H1 (cell line): Measurements from ENCODE around the gene CMIP.

Experiments
- CEBPB ChIP-seq: IDR thresholded peaks from 2 replicates; pipeline ENCODE4 v1.6.1; 2012; ENCODE audit warnings: low read depth, low read length
- EGR1 ChIP-seq: IDR thresholded peaks from 2 replicates; pipeline ENCODE4 v1.6.1; 2011; ENCODE audit warnings: low read depth, low read length, borderline replicate concordance
- GABPA ChIP-seq: IDR thresholded peaks from 2 replicates; pipeline ENCODE4 v1.6.1; 2011; ENCODE audit warnings: mild to moderate bottlenecking, low read length, moderate library complexity, borderline replicate concordance; ENCODE audit not compliant: insufficient read depth
- GTF2F1 ChIP-seq: IDR thresholded peaks from 2 replicates; pipeline ENCODE4 v1.6.1; 2012; ENCODE audit warnings: low read depth, low read length, improper control_type of control experiment, borderline replicate concordance
- JUN ChIP-seq: IDR thresholded peaks from 2 replicates; pipeline ENCODE4 v1.6.1; 2011; ENCODE audit warnings: low read depth, mild to moderate bottlenecking, improper control_type of control experiment, low read length
- NRF1 ChIP-seq: IDR thresholded peaks from 2 replicates; pipeline ENCODE4 v1.6.1; 2011; ENCODE audit warnings: mild to moderate bottlenecking, low read depth, low read length, improper control_type of control experiment
- POLR2A ChIP-seq, 2 experiments: IDR thresholded peaks; 1 replicate in 1 of 2; 2 replicates in 1 of 2; pipeline ENCODE4 v1.6.1; 2011; ENCODE audit warnings: low read depth in 2 of 2, low read length in 2 of 2, mild to moderate bottlenecking in 2 of 2; ENCODE audit errors: control extremely low read depth in 1 of 2
- RNF2 ChIP-seq: fragments of 200-900, 300-1000 bp; sonication (generic); IDR thresholded peaks from 2 replicates; pipeline ENCODE4 v1.7.1; 2016; ENCODE audit warnings: borderline replicate concordance, low read depth, mild to moderate bottlenecking, antibody characterized with exemption, low read length; ENCODE audit not compliant: poor library complexity, severe bottlenecking; ENCODE audit errors: missing control alignments
- TAF7 ChIP-seq: optimal IDR thresholded peaks from 2 replicates; pipeline ENCODE3; 2011; ENCODE audit warnings: low read depth, mild to moderate bottlenecking, inconsistent platforms, low read length, moderate library complexity, borderline replicate concordance
- TBP ChIP-seq: IDR thresholded peaks from 2 replicates; pipeline ENCODE4 v1.6.1; 2011; ENCODE audit warnings: low read depth, low read length, improper control_type of control experiment
- TEAD4 ChIP-seq: IDR thresholded peaks from 2 replicates; pipeline ENCODE4 v1.6.1; 2012; ENCODE audit warnings: low read depth, low read length, inconsistent platforms, mixed read lengths
- TF ChIP-seq, protein P1 (sequence below): IDR thresholded peaks from 2 replicates; pipeline ENCODE4 v1.6.1; 2011; ENCODE audit warnings: low read length, improper control_type of control experiment
- TF ChIP-seq, protein P2 (sequence below), 3 experiments: IDR thresholded peaks; 1 replicate in 2 of 3; 2 replicates in 1 of 3; pipeline versions ENCODE4 v1.5.1 to v1.6.1; 2011; ENCODE audit warnings: low read length in 3 of 3, mild to moderate bottlenecking in 3 of 3, inconsistent platforms in 2 of 3, low read depth in 1 of 3, moderate library complexity in 1 of 3; ENCODE audit not compliant: insufficient read depth in 1 of 3; ENCODE audit errors: control extremely low read depth in 1 of 3
- TF ChIP-seq, protein P3 (sequence below): IDR thresholded peaks from 2 replicates; pipeline ENCODE4 v1.6.1; 2012; ENCODE audit warnings: inconsistent platforms

DNA sequence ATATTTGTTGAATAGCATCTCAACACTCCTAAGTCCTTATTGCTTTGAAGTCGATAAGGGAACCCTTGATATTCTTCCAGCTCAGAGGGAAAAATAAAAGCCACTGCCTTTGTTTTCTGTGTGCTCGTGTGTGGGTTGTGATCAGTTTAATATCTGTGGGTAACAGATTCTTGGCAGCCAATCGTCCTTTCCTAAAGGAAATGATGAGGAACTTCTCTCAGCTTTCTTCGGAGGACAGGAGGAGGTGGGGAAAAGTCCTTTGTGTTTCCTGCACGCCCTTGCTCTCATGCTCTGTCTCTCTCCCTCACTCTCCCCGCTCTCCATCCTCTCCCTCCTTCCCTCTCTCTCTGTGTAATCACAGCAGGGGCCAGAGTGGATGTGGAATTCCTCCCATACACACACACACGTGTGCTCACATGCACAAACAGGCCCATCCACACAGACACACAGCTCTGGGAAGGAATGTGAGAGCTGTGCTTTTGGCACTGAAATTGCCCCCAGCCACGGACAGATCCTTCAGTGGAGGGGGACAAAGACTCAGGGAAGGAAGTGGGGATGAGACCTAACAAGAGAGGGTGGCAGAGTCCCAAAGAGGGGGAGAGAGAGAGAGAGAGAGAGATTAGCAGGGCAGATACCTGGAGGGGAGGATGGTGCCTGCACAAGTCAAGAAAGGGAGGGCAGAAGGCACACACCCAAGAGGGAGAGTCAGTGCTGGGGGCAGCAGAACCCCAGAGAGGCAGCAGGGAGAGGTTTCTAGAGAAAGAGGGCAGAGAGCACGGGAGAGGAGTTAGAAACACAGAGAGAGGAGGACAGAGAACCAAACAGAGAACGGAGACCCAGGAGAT, 250.9 kb downstream of the CMIP start:
- TF ChIP-seq JUN (no peak), TEAD4 (no peak), GABPA (no peak), TAF7 (no peak), TBP (no peak), NRF1 (no peak), GTF2F1 (no peak), RNF2 (no peak), POLR2A (IDR thresholded peaks at IDR 0.05; ENCODE audit: control extremely low read depth in 1 of 2, low read depth in 2 of 2, low read length in 2 of 2) (no peak), CEBPB (no peak), EGR1 (no peak)
- TF ChIP-seq, protein P1, sequence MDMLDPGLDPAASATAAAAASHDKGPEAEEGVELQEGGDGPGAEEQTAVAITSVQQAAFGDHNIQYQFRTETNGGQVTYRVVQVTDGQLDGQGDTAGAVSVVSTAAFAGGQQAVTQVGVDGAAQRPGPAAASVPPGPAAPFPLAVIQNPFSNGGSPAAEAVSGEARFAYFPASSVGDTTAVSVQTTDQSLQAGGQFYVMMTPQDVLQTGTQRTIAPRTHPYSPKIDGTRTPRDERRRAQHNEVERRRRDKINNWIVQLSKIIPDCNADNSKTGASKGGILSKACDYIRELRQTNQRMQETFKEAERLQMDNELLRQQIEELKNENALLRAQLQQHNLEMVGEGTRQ: no peak
- TF ChIP-seq, protein P2, sequence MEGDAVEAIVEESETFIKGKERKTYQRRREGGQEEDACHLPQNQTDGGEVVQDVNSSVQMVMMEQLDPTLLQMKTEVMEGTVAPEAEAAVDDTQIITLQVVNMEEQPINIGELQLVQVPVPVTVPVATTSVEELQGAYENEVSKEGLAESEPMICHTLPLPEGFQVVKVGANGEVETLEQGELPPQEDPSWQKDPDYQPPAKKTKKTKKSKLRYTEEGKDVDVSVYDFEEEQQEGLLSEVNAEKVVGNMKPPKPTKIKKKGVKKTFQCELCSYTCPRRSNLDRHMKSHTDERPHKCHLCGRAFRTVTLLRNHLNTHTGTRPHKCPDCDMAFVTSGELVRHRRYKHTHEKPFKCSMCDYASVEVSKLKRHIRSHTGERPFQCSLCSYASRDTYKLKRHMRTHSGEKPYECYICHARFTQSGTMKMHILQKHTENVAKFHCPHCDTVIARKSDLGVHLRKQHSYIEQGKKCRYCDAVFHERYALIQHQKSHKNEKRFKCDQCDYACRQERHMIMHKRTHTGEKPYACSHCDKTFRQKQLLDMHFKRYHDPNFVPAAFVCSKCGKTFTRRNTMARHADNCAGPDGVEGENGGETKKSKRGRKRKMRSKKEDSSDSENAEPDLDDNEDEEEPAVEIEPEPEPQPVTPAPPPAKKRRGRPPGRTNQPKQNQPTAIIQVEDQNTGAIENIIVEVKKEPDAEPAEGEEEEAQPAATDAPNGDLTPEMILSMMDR (IDR thresholded peaks at IDR 0.05; ENCODE audit: control extremely low read depth in 1 of 3, insufficient read depth in 1 of 3, low read depth in 1 of 3, low read length in 3 of 3): no peak
- TF ChIP-seq, protein P3, sequence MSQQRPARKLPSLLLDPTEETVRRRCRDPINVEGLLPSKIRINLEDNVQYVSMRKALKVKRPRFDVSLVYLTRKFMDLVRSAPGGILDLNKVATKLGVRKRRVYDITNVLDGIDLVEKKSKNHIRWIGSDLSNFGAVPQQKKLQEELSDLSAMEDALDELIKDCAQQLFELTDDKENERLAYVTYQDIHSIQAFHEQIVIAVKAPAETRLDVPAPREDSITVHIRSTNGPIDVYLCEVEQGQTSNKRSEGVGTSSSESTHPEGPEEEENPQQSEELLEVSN: no peak
